HG03558 (cell line): ENCODE data around the gene FAM120B.

Experiments
- ATAC-seq: cut with Tn5 transposase; IDR thresholded peaks from one replicate; pipeline ENCODE4 v1.9.1; 2021; ENCODE audit warnings: moderate number of reproducible peaks; ENCODE audit not compliant: unreplicated experiment; ENCODE audit errors: extremely low read depth

The FAM120B gene

GRCh38 chr6:170450916-170451761 lies 144.6 kb downstream of the FAM120B start:
- ATAC-seq = no peak

GRCh38 chr6:170451762-170452651 lies 145.4 kb downstream of the FAM120B start:
- ATAC-seq = no peak

- no peak for ATAC-seq
These were observed 146.4 kb downstream of the FAM120B start for GRCh38 chr6:170452767-170453545.

- no peak for ATAC-seq
These were observed 147.3 kb downstream of the FAM120B start for GRCh38 chr6:170453586-170454511.

GRCh38 chr6:170454512-170455285 lies 148.1 kb downstream of the FAM120B start:
- no peak for ATAC-seq

- ATAC-seq = no peak
These were observed 148.9 kb downstream of the FAM120B start for GRCh38 chr6:170455335-170455979.

GRCh38 chr6:170456334-170456733 lies 149.8 kb downstream of the FAM120B start:
- ATAC-seq = no peak
